Tibial nerve (tissue), 4 donors: ENCODE measurements around the gene NEK10.

Experiments used
- CTCF ChIP-seq, 5 experiments: fragments of 200-600 bp in 3 of 5; fragments of 450-650 bp in 2 of 5; sonication (generic) in 3 of 5; IDR thresholded peaks; one replicate each; pipeline ENCODE4 v1.5.1; 2016 to 2019; ENCODE audit warnings: antibody characterized with exemption in 5 of 5, mild to moderate bottlenecking in 3 of 5, moderate library complexity in 2 of 5
- EP300 ChIP-seq, 2 donors: sonication (generic); formaldehyde crosslinking; IDR thresholded peaks; one replicate each; pipeline ENCODE4 v1.6.1; 2017; ENCODE audit warnings: antibody characterized with exemption in 2 of 2, mild to moderate bottlenecking in 1 of 2
- POLR2A ChIP-seq, 2 donors: fragments of 450-650 bp; IDR thresholded peaks; one replicate each; pipeline ENCODE4 v1.6.1; 2017; ENCODE audit warnings: antibody characterized with exemption in 2 of 2, mild to moderate bottlenecking in 2 of 2, moderate library complexity in 2 of 2

GRCh38 chr3:27160779-27161287, 208.3 kb downstream of the NEK10 start:
- TF ChIP-seq CTCF (IDR thresholded peaks at IDR 0.05) (no peak), POLR2A (IDR thresholded peaks at IDR 0.05) (no peak), EP300 (IDR thresholded peaks at IDR 0.05) (no peak)
